Immature natural killer cell (primary cell): ENCODE results near the gene PTTG1IP. TPM values are rescaled to one million over a fixed set of nuclear protein-coding genes. Genes with fewer than 3 reads are reported as not detected.
A peak's percentile ranks its signal among the peaks of the same experiment; 100 is the strongest.

ENCODE experiments used
- DNase-seq, 3 donors: peaks; one replicate each; pipeline ENCODE4 v3.0.0; 2022; ENCODE audit warnings: mixed read lengths in 1 of 3
- H3K27ac Mint-ChIP-seq, 6 donors: one replicate each; pipeline ENCODE4 v1.8.0; 2020; ENCODE audit warnings: mixed read lengths in 6 of 6, mild to moderate bottlenecking in 5 of 6, inconsistent platforms in 4 of 6, moderate library complexity in 3 of 6
- H3K27me3 Mint-ChIP-seq, 3 donors: one replicate each; pipeline ENCODE4 v1.8.0; 2020 to 2021; ENCODE audit warnings: low read depth in 3 of 3, mild to moderate bottlenecking in 3 of 3, mixed read lengths in 3 of 3, moderate library complexity in 3 of 3, inconsistent platforms in 1 of 3
- H3K36me3 Mint-ChIP-seq, 3 donors: one replicate each; pipeline ENCODE4 v1.8.0; 2020; ENCODE audit warnings: mixed read lengths in 3 of 3, inconsistent platforms in 2 of 3, mild to moderate bottlenecking in 2 of 3
- H3K4me1 Mint-ChIP-seq, 2 donors: one replicate each; pipeline ENCODE4 v1.8.0; 2020; ENCODE audit warnings: inconsistent platforms in 2 of 2, mild to moderate bottlenecking in 2 of 2, mixed read lengths in 2 of 2, moderate library complexity in 1 of 2
- H3K4me3 Mint-ChIP-seq, 5 donors: one replicate each; pipeline ENCODE4 v1.8.0; 2020; ENCODE audit warnings: mild to moderate bottlenecking in 5 of 5, mixed read lengths in 5 of 5, inconsistent platforms in 3 of 5, moderate library complexity in 3 of 5
- H3K9me3 Mint-ChIP-seq, 6 donors: one replicate each; pipeline ENCODE4 v1.8.0; 2020; ENCODE audit warnings: mild to moderate bottlenecking in 6 of 6, mixed read lengths in 6 of 6, inconsistent platforms in 4 of 6, moderate library complexity in 3 of 6
- polyA plus RNA-seq, 3 donors: library from polyadenylated mRNA; unstranded; fragments of 300-500 nt; fragmentation: Illumina TruSeq; gene quantifications; one replicate each; pipeline ENCODE4 v1.2.3, GENCODE V29; 2021

The PTTG1IP gene
- polyA plus RNA-seq, 3 donors from 2014 or later = 67.7 to 103 (median 92.9) TPM

GRCh38 chr21:44905016-44905727 is 31.7 kb upstream of the PTTG1IP start:
- H3K4me3 Mint-ChIP-seq = no peak overlapping the region
- peak overlapping the region in 1 of 6 donors; percentile 39 for H3K27ac Mint-ChIP-seq
- H3K4me1 Mint-ChIP-seq = peaks cover 42 to 55% of the 10 kb centered on the region in 2 donors
- H3K9me3 Mint-ChIP-seq = peaks cover 0 to 1% (median 0%) of the 10 kb centered on the region in 6 donors
- peaks cover 0 to 17% (median 2%) of the 10 kb centered on the region in 3 donors for H3K27me3 Mint-ChIP-seq
- no peak for DNase-seq
- H3K36me3 Mint-ChIP-seq = peaks cover 22 to 54% (median 27%) of the 10 kb centered on the region in 3 donors

DNA sequence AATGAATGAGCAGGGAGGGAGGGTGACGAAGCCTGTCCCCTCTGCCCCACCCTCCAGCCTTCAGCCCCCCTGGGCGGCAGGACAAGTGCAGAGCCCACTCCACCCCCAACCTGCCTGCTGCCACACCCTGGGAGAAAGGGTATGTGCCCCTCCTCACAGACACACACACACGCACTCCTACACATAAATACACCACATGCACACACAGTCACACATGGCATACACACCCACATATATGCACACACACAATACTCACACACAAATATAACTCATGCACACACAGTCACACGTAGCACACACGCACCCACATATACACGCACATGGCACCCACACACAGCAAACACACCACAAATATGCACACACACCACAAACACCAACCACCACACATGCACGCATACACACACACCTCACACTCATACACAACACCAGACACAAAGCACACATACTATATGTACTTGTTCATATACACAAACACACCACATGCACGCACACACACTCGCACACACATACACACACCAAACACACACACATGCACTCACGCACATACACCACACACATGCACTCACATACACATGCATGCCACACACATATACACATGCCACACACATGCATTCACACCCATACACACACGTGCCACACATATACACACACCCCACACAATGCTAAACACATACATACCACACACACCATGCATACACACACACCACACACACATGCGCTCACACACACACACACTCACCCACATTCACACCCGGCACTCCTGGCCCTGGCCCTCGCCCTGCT is 30.8 kb upstream of the PTTG1IP start:
- H3K4me1 Mint-ChIP-seq = peaks cover 34 to 49% of the 10 kb centered on the region in 2 donors
- peaks cover 0 to 19% (median 2%) of the 10 kb centered on the region in 3 donors for H3K27me3 Mint-ChIP-seq
- peaks cover 0 to under 1% (median 0%) of the 10 kb centered on the region in 6 donors for H3K9me3 Mint-ChIP-seq
- peak overlapping the region; percentile 2 to 86 (median 54) for H3K27ac Mint-ChIP-seq
- peak overlapping the region in 1 of 5 donors; percentile 1 for H3K4me3 Mint-ChIP-seq
- peaks cover 20 to 49% (median 25%) of the 10 kb centered on the region in 3 donors for H3K36me3 Mint-ChIP-seq
- no peak for DNase-seq

DNA sequence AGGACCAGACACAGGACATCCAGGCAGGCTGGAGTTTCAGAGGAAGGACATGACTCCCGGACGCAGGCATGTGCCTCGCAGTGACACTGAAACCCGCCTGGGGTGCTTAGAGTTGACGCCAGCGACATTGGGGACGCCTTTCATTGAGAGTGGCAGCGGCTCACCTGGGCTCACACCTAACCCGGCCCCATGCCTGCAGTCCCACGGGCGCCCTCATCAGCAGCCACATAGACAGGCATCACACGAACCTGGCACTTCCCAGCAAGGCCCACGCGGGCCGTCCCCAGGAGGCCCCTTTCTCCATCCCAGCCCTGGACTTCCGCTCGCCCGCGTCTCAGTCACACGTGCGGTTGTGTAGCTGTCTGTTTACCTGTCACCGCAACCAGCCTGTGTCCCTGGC is 30.2 kb upstream of the PTTG1IP start:
- H3K4me1 Mint-ChIP-seq = peaks cover 28 to 42% of the 10 kb centered on the region in 2 donors

GRCh38 chr21:44903050-44903685 is 29.7 kb upstream of the PTTG1IP start:
- Mint-ChIP-seq H3K4me3 (no peak overlapping the region), H3K27ac (peak overlapping the region in 4 of 6 donors; percentile 31 to 74 (median 49)), H3K36me3 (peaks cover 21 to 44% (median 24%) of the 10 kb centered on the region in 3 donors), H3K27me3 (peaks cover 0 to 16% (median 7%) of the 10 kb centered on the region in 3 donors), H3K4me1 (peaks cover 27 to 43% of the 10 kb centered on the region in 2 donors), H3K9me3 (no peaks in the 10 kb centered on the region)
- DNase-seq = no peak

More for the DNA sequence above, 30.2 kb upstream of the PTTG1IP start:
- Mint-ChIP-seq H3K27me3 (peaks cover 0 to 16% (median 2%) of the 10 kb centered on the region in 3 donors), H3K27ac (peak overlapping the region in 2 of 6 donors; percentile 19 to 86), H3K36me3 (peaks cover 18 to 43% (median 22%) of the 10 kb centered on the region in 3 donors), H3K4me3 (no peak overlapping the region), H3K9me3 (no peaks in the 10 kb centered on the region)
- DNase-seq = no peak

GRCh38 chr21:44902268-44903049 is 29.0 kb upstream of the PTTG1IP start:
- H3K27ac Mint-ChIP-seq = peak overlapping the region; percentile 21 to 74 (median 40)
- no peak for DNase-seq
- no peaks in the 10 kb centered on the region for H3K9me3 Mint-ChIP-seq
- no peak overlapping the region for H3K4me3 Mint-ChIP-seq
- peaks cover 27 to 43% of the 10 kb centered on the region in 2 donors for H3K4me1 Mint-ChIP-seq
- peaks cover 0 to 16% (median 9%) of the 10 kb centered on the region in 3 donors for H3K27me3 Mint-ChIP-seq
- peaks cover 21 to 45% (median 24%) of the 10 kb centered on the region in 3 donors for H3K36me3 Mint-ChIP-seq

DNA sequence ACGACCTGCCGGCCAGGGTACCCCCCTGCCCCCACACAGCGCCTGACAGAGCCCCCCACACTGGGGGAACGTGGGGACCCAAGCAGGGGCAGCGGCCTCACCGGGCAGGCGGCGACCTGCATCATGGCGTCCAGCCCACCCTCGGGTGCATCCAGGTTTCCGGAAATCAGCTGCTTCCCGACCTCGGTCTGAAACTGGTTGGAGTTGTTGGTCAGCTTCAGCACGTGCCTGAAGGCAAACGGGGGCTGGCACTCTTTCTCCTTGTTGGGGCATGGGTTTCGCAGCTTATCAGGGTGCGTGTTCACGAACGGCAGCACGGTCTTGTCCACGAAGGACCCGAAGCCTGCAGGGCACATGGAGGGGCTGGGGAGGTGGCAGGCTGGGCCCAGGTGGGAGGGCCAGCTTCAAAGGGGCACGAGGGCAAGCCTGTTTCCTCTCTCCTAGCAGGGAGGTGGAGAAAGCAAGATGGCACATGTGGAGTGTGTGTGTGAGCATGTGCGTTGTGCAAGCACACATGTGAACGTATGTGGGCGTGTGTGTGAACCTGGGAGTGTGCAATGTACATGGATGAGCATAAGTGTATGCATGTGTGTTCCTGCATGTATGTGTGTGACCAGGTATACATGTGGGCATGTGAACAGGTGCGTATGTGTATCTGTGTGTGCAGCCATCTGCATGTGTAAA is 28.0 kb upstream of the PTTG1IP start:
- no peak for DNase-seq

GRCh38 chr21:44900559-44901251 is 27.2 kb upstream of the PTTG1IP start:
- Mint-ChIP-seq H3K27me3 (peaks cover 0 to 16% (median 9%) of the 10 kb centered on the region in 3 donors), H3K27ac (peak overlapping the region in 2 of 6 donors; percentile 50 to 61), H3K4me1 (peaks cover 21 to 37% of the 10 kb centered on the region in 2 donors), H3K4me3 (no peak overlapping the region), H3K9me3 (no peaks in the 10 kb centered on the region), H3K36me3 (peaks cover 20 to 46% (median 21%) of the 10 kb centered on the region in 3 donors)
- DNase-seq = no peak

More for the DNA sequence above, 28.0 kb upstream of the PTTG1IP start:
- no peak overlapping the region for H3K4me3 Mint-ChIP-seq
- H3K27ac Mint-ChIP-seq = peak overlapping the region in 3 of 6 donors; percentile 10 to 34 (median 21)
- H3K36me3 Mint-ChIP-seq = peaks cover 21 to 44% (median 23%) of the 10 kb centered on the region in 3 donors
- no peaks in the 10 kb centered on the region for H3K9me3 Mint-ChIP-seq
- peaks cover 25 to 41% of the 10 kb centered on the region in 2 donors for H3K4me1 Mint-ChIP-seq
- H3K27me3 Mint-ChIP-seq = peaks cover 0 to 16% (median 9%) of the 10 kb centered on the region in 3 donors

DNA sequence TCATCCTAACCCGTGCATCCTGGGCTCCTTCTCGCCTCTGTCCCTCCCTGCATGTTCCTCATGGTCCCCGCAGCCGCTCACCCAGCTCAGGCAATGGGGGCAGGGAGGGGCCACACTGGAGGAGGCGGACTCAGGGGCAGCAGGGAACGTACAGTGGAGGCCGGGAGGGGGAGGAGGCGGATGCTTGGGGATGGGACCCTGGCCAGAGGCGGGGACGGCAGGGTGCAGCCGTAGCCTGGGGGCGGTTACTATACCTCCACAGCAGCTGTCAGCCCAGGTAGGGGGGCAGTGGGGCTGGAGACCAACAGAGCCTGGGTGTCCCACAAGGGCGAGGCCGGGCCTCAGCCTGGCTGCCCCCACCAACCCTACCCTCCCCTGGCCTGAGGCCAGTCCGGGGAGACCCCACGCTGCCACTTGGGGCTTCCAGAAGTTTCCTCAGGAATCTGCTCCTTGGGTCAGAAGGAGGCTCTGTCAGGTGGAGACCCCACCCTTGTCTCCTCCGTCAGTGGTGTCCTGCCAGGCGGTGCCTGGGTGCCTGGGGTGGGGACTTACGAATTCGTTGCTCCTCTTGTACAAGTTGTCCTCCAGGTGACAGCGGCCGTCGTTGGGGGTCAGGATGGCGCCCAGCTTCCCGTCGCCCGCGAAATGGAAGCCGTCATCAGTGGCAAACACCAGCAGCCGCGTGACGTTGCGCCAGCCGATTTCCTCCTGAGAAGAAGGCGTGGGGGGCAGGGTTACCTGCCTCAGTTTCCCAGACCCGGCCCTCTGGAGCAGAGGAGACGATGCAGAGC is 26.5 kb upstream of the PTTG1IP start:
- Mint-ChIP-seq H3K9me3 (no peaks in the 10 kb centered on the region), H3K27me3 (peaks cover 0 to 16% (median 11%) of the 10 kb centered on the region in 3 donors), H3K36me3 (peaks cover 20 to 46% (median 21%) of the 10 kb centered on the region in 3 donors), H3K4me1 (peaks cover 21 to 37% of the 10 kb centered on the region in 2 donors), H3K4me3 (no peak overlapping the region), H3K27ac (peak overlapping the region in 1 of 6 donors; percentile 32)
- no peak for DNase-seq

GRCh38 chr21:44898851-44899767 is 25.6 kb upstream of the PTTG1IP start:
- H3K27ac Mint-ChIP-seq = peak overlapping the region in 3 of 6 donors; percentile 11 to 32 (median 23)

DNA sequence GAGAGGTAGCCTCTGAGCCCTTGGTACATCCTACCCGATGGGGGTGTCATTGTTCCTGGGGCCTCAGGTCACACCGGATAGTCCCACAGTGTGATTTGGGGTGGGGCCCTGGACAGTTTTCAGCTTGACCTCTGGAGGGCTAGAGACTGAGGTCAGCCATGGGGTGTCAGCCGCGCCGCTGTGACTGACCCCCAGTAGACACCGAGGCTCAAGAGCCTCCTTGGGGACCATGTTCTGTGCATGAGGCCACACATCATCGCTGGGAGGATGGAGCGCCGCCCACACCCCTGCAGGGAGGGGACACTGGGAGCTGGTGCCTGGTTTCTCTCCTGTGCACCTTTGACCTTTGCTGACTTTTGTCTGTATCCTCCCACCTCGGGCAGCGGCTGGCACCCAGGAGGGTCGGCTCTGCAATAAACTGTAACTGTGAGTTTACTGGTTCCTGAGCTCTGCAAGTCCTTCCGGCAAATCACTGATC is 24.6 kb upstream of the PTTG1IP start:
- Mint-ChIP-seq H3K27me3 (peaks cover 7 to 14% (median 13%) of the 10 kb centered on the region in 3 donors), H3K9me3 (no peaks in the 10 kb centered on the region), H3K27ac (peak overlapping the region in 4 of 6 donors; percentile 23 to 64 (median 59)), H3K36me3 (peaks cover 17 to 40% (median 20%) of the 10 kb centered on the region in 3 donors), H3K4me3 (no peak overlapping the region), H3K4me1 (peaks cover 24 to 38% of the 10 kb centered on the region in 2 donors)
- no peak for DNase-seq

More at GRCh38 chr21:44898851-44899767, 25.6 kb upstream of the PTTG1IP start:
- Mint-ChIP-seq H3K9me3 (no peaks in the 10 kb centered on the region), H3K27me3 (peaks cover 0 to 13% (median 11%) of the 10 kb centered on the region in 3 donors), H3K36me3 (peaks cover 13 to 39% (median 15%) of the 10 kb centered on the region in 3 donors), H3K4me3 (no peak overlapping the region), H3K4me1 (peaks cover 15 to 31% of the 10 kb centered on the region in 2 donors)
- DNase-seq = no peak
